Bronchial epithelial cell (primary cell): Measurements from ENCODE around the gene WDR26. TPM values are rescaled to one million over a fixed set of nuclear protein-coding genes. Genes with fewer than 3 reads are reported as not detected.
A peak's percentile ranks its signal among the peaks of the same experiment; 100 is the strongest.

Source experiments
- DNase-seq: peaks from one replicate; pipeline ENCODE4 v3.0.0-alpha.2; 2010; ENCODE audit warnings: low read depth
- FAIRE-seq: peaks from 2 replicates; lab custom pipeline; 2011; peaks lifted over from hg19 to GRCh38; lab: Jason Lieb, UNC
- H3K27me3 ChIP-seq: 2 replicates; pipeline ENCODE4 v1.5.1; 2011; ENCODE audit warnings: low read length; ENCODE audit not compliant: control insufficient read depth, insufficient read depth
- H3K36me3 ChIP-seq: 2 replicates; pipeline ENCODE4 v1.5.1; 2011; ENCODE audit warnings: low read length; ENCODE audit not compliant: control insufficient read depth, insufficient read depth
- H3K4me3 ChIP-seq: 2 replicates; pipeline ENCODE4 v1.5.1; 2011; ENCODE audit warnings: mild to moderate bottlenecking, low read depth, low read length, control low read depth
- CTCF ChIP-seq: IDR thresholded peaks from 2 replicates; pipeline ENCODE4 v1.5.1; 2011; ENCODE audit warnings: mild to moderate bottlenecking, moderate library complexity, low read length, control low read depth, inconsistent platforms; ENCODE audit not compliant: insufficient read depth, severe bottlenecking
- total RNA-seq: library from RNA; depleted of rRNA; stranded (reverse); fragments of >200 nt; gene quantifications from 2 replicates; pipeline ENCODE4 v1.2.1, GENCODE V29; 2014

Gene WDR26
- total RNA-seq, 1 donor from 2014 or later = 34.5 TPM

DNA sequence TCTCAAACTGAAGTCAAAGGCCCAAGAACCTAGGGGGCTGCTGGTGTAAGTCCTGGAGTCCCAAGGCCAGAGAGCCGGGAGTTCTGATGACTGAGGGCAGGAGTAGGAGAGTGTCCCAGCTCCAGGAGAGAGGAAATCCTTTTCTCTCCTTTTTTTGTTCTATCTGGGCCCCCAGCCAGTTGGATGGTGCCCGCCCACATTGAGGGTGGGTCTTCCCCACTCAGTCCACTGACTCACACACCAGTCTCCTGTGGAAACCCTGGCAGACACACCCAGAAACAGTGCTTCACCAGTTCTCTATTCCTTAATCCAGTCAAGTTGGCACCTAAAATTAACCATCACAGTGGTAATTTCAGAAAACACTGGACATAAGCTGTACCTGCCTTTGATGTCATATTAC is 12.7 kb upstream of the WDR26 start:
- H3K4me3 ChIP-seq = no peak overlapping the region
- no peak for TF ChIP-seq CTCF
- H3K27me3 ChIP-seq = no peaks in the 10 kb centered on the region
- peak; percentile 70 for DNase-seq
- peak; percentile 68 for FAIRE-seq
- H3K36me3 ChIP-seq = no peaks in the 10 kb centered on the region

- H3K36me3 ChIP-seq = no peaks in the 10 kb centered on the region
- no peak overlapping the region for H3K4me3 ChIP-seq
- TF ChIP-seq CTCF = no peak
- no peak for FAIRE-seq
- peak; percentile 66 for DNase-seq
- H3K27me3 ChIP-seq = no peaks in the 10 kb centered on the region
Observed at GRCh38 chr1:224438989-224439388, 4.4 kb upstream of the WDR26 start.

DNA sequence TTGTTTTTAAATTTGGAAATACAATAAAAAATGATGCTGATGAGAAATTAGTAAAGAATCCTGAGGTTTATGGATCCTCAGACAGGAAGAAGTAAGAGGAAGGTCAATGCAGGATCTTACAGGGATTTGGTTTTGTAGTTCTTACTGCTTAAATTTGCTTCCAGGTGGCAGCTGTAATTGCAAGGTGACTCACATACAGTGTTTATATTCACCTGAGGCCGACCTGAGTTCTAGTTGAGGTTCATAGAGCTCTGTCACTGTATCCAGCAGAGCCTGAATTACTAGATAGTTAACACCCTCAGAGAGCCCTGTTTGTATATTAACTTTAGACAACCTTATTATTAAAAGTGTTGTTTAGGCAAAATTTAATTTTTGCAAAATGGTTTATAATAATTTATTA is 1.4 kb upstream of the WDR26 start:
- no peak overlapping the region for H3K4me3 ChIP-seq
- FAIRE-seq (no peak), DNase-seq (peak; percentile 76)
- no peak for TF ChIP-seq CTCF
- no peaks in the 10 kb centered on the region for H3K36me3 ChIP-seq
- H3K27me3 ChIP-seq = no peaks in the 10 kb centered on the region

DNA sequence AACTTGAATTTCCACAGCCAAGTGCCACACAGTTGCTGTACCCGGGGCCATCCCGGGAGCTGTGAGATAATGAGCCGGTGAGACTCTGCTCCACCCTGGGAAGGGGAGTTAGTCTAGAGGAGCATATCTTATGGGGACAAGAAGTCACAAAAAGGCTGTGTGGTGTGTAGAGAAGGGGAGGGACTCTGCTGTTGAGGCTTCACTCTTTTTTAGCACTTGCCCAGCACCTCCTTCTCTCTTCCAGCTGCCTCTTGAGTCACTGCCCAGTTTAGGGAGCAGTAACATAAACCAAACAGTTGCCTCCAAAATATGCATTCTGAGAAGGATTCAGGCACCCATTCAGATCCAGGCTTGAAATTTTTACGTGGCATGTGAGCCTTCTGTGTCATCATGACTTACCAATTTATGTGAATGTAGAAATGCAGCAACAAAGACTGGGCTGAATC is 744 bp upstream of the WDR26 start:
- Histone ChIP-seq H3K36me3 (no peaks in the 10 kb centered on the region), H3K4me3 (peak overlapping the region; percentile 82), H3K27me3 (no peaks in the 10 kb centered on the region)
- TF ChIP-seq CTCF = no peak
- FAIRE-seq = no peak
- DNase-seq = peak; percentile 80

DNA sequence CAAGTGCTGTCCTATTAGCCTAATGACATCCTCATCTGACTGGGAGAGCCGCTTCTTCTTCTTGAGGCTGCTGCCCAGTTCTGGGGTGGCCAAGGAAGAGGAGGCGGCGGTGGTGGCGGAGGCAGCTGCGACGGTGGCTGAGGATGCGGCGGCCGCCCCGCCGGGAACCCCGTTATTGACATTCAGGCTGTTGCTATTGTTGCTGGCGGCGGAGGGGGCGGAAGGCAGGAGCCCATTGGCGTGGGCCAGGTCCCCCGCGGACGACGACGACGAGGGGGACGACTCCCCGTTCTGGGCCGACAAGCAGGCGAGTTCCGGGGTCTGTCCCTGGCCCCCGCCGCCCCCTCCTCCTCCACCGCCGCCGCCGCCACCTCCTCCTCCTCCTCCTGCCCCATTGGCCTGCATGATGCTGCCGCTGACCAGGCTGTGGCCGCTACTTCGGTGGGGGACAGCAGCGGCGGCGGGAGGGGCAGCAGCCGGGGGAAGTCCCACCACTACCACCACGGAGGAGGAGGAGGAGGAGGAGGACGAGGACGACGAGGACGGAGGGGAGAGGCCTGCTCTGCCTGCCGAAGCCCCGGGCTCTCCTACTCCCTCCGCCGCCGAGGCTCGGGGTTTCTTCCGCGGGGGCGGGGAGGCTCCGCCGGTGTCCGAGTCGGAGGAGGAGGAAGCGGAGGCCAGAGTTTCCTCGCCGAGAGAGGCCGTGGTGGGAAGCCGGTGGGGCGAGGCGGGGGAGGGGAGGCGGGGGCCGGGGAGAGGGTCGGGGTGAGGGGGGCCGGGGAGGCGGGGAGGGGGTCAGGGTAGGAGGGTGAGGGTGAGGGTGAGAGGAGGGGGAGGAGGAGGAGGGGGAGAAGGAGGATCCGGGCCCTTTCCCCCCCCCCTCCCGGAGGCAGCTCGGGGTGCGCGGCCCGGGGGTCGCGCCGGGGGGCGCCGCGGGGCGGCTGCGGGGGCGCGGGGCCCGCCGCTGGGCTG is 610 bp downstream of the WDR26 start:
- H3K36me3 ChIP-seq = no peaks in the 10 kb centered on the region
- FAIRE-seq = no peak
- DNase-seq = no peak
- H3K27me3 ChIP-seq = no peaks in the 10 kb centered on the region
- H3K4me3 ChIP-seq = peak overlapping the region; percentile 82
- no peak for TF ChIP-seq CTCF
